Upper lobe of left lung (tissue), 4 donors: Measurements from ENCODE around the gene TMEM250.

Experiments used
- CTCF ChIP-seq, 6 experiments: fragments of 450-650 bp in 4 of 6; fragments of 200-600 bp in 2 of 6; sonication (generic) in 2 of 6; IDR thresholded peaks; one replicate each; pipeline ENCODE4 v1.5.1; 2016 to 2019; ENCODE audit warnings: antibody characterized with exemption in 6 of 6
- EP300 ChIP-seq, 4 donors: sonication (generic); formaldehyde crosslinking; IDR thresholded peaks; one replicate each; pipeline ENCODE4 v1.5.1; 2017; ENCODE audit warnings: antibody characterized with exemption in 4 of 4, control low read depth in 2 of 4
- POLR2A ChIP-seq, 4 donors: fragments of 450-650 bp; IDR thresholded peaks; one replicate each; pipeline ENCODE4 v1.5.1; 2016 to 2017; ENCODE audit warnings: antibody characterized with exemption in 4 of 4, mild to moderate bottlenecking in 2 of 4
- POLR2AphosphoS5 ChIP-seq, 2 donors: sonication (generic); formaldehyde crosslinking; IDR thresholded peaks; one replicate each; pipeline ENCODE4 v1.5.1; 2017; ENCODE audit warnings: antibody characterized with exemption in 2 of 2

GRCh38 chr9:136111910-136112309 is 6.8 kb downstream of the TMEM250 start:
- TF ChIP-seq CTCF (IDR thresholded peaks at IDR 0.05): no peak
- no peak for TF ChIP-seq POLR2AphosphoS5 (IDR thresholded peaks at IDR 0.05)
- no peak for TF ChIP-seq EP300 (IDR thresholded peaks at IDR 0.05)
- no peak for TF ChIP-seq POLR2A (IDR thresholded peaks at IDR 0.05)
